Stimulated activated CD4-positive, alpha-beta T cell treated with anti-CD3 and anti-CD28 coated beads, Interleukin-15, amount 100 ng/mL, for 24 hours (primary cell): ENCODE results near the gene STRIP1.
"Not testable (repeated sequence)": the region's sequence is repeated elsewhere in the genome, so short reads cannot be mapped to it uniquely, and the experiment has no call there.

Source experiments
- DNase-seq: peaks from one replicate; pipeline ENCODE4 v3.0.0-alpha.2; 2020

STRIP1 gene

DNA sequence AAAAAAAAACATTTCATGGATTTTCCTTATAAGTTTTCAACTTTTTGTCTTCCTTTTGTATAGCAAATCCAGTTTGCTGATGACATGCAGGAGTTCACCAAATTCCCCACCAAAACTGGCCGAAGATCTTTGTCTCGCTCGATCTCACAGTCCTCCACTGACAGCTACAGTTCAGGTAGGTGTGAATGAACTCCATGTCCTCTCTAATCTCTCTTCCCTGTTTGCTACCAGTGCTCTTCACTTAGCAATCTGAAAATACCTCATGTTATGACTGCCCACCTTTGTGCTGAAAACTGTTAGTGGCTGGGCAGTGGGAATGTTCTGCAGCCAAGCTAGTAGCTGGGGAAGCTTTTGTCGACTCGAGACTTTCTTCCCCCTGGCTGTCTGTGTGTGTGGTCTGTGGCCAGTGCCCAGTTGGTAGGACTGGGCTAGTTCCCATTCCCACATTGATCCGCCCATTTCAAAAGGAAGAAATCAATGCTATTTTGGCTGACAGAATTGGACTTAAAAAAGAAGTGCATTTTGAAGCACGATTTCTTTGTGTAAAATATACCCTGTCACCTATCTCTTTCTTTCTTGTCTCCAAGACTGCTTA, 25.4 kb upstream of the STRIP1 start:
- no peak for DNase-seq

DNA sequence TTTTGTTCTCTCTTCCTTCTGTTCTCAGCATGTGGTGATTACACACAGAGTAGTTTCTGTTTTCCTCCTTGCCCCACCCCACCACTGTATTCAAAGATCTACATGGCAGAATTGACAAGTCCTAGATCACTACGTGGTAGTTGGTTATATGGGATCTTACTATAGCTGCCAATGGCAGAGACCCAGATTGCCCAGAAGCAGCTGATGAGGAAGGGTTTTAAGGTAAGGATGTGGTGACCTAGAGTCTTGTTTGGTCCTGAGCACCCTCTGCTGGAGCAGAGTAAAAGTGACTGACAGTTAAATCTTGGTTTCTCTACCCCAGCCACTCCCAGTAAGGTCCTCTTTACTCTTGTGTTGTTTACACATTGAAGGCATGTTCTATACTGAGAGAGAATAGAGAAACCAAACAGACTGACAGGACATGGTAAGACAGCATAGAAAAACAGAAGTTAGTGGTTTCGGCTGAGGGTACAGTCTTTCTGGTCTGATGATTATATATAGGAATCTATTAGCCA, 22.8 kb upstream of the STRIP1 start:
- DNase-seq = peak; percentile 18

GRCh38 chr1:110012100-110012780, 22.2 kb upstream of the STRIP1 start:
- no peak for DNase-seq

GRCh38 chr1:110017792-110018191, 16.6 kb upstream of the STRIP1 start:
- DNase-seq = no peak

DNA sequence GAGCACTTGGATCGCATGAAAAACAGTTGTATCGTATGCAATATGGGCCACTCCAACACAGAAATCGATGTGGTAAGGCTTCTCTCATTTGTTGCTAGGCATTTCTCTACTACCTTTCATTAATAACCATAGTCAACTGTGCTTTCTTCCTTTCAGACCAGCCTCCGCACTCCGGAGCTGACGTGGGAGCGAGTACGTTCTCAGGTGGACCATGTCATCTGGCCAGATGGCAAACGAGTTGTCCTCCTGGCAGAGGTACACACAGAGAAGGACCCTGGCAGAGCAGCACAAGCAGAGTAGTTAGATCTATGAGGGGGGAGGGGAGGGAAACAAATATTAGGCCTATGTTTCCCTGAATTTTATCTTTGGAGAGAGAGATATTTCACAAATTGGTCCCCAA, 16.0 kb upstream of the STRIP1 start:
- DNase-seq = no peak

- no peak for DNase-seq
Observed at GRCh38 chr1:110019770-110020169, 14.7 kb upstream of the STRIP1 start.

- no peak for DNase-seq
Observed at GRCh38 chr1:110021285-110021684, 13.1 kb upstream of the STRIP1 start.

- no peak for DNase-seq
Observed at GRCh38 chr1:110024613-110025012, 9.8 kb upstream of the STRIP1 start.

DNA sequence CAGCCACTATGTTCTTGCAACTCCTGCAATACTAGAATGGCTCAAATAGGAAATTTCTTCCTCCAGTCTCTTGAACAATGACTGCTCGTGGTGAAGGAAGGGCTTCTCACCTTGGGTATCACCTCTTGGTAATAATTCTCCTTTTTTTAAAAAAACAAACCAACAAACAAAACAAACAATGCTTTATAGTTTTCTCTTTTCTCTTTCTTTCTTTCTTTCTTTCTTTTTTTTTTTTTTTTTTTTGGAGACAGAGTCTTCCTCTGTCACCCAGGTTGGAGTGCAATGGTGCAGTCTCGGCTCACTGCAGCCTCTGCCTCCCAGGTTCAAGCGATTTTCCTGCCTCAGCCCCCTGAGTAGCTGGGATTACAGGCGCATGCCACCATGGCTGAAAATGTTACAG, 3.7 kb upstream of the STRIP1 start:
- DNase-seq = not testable (repeated sequence)

GRCh38 chr1:110032327-110032726, 2.1 kb upstream of the STRIP1 start:
- no peak for DNase-seq

DNA sequence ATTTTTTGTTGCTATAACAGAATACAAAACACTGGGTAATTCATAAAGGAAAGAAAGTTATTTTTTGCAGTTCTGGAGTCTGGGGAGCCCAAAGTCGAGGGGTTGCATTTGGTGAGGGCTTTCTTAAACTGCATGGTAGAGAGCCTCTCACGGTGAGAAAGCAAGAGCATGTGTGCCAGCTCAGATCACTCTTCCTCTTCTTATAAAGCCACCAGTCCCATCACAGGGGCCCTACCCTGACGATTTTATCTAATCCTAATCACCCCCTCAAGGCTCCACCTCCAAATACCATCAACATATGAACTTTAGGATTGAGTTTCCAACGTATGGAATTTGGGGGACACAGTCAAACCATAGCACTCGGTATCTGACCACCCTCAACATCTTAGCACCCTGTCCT, 1.0 kb upstream of the STRIP1 start:
- no peak for DNase-seq

DNA sequence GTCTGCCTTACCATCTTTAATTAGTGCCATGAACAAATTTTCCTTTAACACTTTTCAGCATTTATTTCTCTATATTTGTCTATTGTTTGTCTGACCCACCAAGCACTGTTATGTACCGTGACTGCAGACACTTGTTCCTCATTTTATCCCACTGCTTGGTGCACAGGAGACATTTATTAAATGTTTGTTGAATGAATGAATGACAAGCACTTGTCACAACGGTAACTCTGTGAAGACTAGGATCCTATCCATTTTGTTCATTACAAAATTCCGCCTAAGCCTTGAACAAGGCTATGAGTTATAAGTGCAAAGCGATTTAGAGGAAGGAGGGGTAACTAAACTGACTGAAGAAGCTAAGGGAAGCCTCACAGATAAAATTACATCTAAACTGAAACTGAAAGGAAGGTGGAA, 379 bp upstream of the STRIP1 start:
- no peak for DNase-seq

GRCh38 chr1:110035236-110035752, 870 bp downstream of the STRIP1 start:
- DNase-seq = no peak

DNA sequence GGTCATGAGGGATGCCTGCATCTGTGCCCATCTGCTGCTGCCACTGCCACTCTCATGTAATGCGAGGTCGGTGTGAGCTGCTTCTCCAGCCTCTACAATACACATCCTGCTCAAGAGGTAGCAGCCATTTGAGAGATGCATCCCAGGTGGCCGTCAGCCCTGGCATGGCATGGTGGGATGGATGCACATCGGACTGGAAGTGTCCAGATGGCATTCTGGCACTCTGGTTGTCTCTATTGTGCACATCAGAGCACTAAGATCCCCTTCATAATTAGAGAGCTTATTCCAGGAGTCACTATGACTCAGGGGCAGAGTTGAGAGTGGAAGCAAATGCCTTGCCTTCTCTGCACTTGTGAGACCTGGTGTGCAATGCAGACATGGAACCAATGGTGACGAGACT, 3.8 kb downstream of the STRIP1 start:
- DNase-seq = no peak

GRCh38 chr1:110039641-110040040, 5.2 kb downstream of the STRIP1 start:
- DNase-seq = no peak

DNA sequence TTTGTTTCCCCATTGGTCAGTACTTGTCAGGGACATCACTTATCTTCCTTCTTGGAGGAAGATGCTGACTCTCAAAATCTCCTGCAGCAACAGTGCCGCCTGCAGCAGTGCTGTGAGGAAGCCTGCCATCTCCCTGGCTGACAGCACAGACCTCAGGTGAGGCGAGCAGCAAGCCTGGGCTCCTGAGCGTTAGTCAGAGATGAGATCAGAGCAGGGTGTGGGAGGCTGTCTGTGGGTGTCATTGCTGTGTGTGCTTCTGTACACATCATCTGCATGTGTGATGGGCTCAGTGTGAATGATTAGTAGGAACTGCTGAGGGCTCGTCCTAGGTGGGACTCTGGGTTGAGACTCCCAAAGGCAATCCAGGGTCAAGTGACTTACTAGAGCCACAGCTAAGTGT, 6.1 kb downstream of the STRIP1 start:
- peak; percentile 30 for DNase-seq

GRCh38 chr1:110043016-110043415, 8.6 kb downstream of the STRIP1 start:
- no peak for DNase-seq

DNA sequence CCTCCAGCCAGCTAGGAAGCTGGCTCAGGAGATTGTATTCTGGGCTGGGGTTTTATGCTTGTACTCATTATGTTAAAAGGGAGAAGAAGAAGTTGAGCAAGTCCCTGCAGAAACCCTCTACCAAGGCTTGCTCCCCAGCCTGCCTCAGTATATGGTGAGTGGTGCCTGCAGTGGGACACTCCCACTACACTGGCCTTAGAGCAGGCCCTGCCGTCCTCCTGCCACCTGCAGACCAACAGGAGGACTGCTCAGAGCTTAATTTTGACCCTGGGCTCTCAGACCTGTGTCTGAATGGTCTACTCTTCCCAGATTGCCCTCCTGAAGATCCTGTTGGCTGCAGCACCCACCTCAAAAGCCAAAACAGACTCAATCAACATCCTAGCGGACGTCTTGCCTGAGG, 13.0 kb downstream of the STRIP1 start:
- no peak for DNase-seq

DNA sequence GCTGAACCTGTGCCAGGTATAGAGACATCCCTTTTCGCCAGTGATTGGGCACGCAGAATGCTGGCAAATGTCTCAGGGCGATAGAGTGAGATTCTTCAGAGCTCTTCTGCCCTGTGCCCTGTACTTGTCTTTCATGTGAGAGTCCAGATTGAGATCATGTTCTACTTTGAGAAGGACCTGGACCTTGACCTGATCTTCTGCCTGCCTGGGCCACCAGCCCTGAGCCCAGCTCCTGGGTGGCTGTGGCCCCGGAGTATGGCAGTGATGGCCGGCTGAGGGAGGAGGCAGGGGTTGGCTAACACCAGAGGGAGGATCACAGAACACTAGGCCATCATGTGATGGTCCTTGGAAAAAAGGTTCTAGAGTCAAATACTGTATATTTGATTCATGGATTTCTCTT, 13.8 kb downstream of the STRIP1 start:
- no peak for DNase-seq

DNA sequence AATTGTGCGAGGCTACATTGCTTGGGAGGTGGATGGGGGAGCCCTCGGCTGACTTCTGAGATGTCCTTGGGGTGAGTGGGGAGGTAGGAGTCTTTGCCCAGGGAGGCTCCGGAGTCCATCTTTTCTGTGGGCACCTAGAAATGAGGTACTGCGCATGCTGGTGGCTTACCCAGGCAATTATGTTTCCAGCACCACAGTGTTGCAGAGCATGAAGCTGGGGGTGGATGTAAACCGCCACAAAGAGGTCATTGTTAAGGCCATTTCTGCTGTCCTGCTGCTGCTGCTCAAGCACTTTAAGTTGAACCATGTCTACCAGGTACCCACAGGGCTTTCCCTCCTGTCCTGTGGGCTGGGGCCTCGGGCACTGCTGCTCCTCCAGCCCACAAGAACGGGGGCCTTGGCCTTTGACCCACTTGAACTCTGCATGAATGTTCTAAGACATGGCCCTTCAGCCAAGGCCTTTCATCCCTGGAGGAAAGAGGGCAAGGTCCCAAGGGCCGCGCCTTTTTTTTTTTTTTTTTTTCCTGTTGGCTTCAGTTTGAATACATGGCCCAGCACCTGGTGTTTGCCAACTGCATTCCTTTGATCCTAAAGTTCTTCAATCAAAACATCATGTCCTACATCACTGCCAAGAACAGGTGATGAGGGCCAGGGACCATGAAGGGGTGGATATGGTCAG, 14.6 kb downstream of the STRIP1 start:
- DNase-seq = no peak

DNA sequence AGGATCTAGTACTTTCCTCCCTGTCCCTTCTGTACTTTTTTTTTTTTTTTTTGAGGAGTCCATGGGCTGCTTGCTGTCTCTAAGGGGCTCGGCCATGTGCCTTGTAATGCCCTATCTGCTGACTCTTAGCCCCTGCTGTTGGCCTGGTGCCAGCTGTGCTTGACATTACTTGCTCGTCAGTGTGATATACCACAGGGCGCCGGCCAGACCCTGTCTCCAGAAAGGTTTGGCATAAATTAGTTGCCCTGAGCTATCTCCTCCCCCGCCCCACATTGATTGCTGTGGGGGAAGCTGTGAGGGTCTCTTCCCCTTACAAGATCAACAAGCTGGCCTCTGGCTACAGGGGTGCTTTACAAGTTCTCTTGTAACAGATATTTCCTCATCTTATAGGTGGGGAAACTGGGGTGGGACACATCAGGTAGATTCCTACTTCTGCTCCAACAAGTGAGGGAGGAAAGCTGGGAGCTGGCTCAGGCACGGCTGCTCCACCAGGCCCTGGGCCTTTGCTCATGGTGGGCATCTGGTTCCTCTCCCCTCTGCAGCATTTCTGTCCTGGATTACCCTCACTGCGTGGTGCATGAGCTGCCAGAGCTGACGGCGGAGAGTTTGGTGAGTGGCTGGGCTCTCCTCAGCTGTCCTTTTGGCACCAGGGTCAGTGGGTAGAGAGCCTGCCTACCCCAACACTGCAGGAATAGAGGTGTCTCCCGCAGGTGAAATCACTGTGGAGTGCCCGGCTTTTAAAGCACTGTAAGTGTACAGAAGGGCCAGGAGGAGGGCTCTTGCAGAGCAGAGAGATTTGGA, 15.6 kb downstream of the STRIP1 start:
- DNase-seq = no peak

DNA sequence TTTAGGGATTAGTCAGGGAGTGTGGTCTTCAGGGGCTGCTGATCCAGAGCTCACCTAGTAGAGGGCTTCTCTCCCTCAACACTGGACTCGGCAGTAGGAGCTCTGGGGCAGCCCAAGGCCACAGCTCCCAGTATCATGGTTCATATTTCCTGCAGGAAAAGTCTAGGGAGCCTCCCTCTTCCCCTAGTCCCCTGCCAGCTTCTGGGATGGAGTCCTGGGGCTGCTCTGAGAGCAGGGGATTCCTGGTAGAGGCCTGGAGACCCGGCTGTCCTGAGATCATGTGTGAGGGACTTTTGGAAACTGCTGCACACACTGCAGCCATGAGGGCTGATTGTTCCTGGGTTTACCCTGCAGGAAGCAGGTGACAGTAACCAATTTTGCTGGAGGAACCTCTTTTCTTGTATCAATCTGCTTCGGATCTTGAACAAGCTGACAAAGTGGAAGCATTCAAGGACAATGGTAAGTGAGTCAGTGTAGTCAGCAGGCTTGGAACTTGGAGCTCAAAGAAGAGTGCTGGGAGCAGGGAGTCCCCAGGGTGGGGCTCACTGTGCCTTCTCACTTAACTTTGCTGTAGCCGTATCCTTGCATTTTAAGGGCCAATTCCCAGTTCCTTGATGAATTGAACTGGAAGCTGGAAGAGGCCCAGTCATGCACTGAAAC, 16.3 kb downstream of the STRIP1 start:
- no peak for DNase-seq

DNA sequence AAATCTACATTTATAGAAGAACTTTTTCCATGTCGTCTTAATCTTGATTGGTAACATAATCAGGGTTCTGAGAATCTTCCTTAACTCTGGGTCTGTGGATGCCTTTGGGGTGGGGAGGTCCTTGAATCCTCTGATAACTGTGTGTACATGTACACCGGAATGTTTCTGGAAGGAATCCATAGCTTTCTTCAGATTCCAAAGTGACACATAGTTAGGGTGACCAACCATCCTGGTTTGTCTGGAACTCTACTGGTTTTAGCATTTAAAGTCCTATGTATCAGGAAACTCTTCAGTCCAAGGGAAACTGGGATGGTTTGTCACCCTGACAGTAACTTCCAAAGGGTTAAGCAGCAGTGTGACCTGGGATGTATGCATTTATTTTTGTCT, 16.8 kb downstream of the STRIP1 start:
- DNase-seq = no peak
